ENCODE measurements around the gene APOBEC4.
"Not testable (repeated sequence)": the region's sequence is repeated elsewhere in the genome, so short reads cannot be mapped to it uniquely, and the experiment has no call there.

DNA sequence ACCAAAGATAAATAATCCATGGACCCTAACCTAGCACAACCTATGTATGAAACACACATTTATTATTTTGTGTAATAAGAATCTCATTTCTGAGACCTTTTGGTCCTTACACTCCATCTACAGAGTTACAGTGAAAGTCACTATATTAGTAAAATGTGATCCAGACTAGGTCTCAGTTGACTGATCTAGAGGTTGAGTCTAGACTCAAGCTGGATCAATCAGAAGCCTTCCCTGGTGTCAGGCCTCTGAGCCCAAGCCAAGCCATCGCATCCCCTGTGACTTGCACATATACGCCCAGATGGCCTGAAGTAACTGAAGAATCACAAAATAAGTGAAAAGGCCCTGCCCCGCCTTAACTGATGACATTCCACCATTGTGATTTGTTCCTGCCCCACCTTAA, 40.1 kb downstream of the APOBEC4 start:
- TF ChIP-seq, protein P1, sequence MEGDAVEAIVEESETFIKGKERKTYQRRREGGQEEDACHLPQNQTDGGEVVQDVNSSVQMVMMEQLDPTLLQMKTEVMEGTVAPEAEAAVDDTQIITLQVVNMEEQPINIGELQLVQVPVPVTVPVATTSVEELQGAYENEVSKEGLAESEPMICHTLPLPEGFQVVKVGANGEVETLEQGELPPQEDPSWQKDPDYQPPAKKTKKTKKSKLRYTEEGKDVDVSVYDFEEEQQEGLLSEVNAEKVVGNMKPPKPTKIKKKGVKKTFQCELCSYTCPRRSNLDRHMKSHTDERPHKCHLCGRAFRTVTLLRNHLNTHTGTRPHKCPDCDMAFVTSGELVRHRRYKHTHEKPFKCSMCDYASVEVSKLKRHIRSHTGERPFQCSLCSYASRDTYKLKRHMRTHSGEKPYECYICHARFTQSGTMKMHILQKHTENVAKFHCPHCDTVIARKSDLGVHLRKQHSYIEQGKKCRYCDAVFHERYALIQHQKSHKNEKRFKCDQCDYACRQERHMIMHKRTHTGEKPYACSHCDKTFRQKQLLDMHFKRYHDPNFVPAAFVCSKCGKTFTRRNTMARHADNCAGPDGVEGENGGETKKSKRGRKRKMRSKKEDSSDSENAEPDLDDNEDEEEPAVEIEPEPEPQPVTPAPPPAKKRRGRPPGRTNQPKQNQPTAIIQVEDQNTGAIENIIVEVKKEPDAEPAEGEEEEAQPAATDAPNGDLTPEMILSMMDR (IDR thresholded peaks at IDR 0.05) = not testable (repeated sequence)
- TF ChIP-seq RAD21 (IDR thresholded peaks at IDR 0.05; ENCODE audit: low read length); EP300 (IDR thresholded peaks at IDR 0.05; ENCODE audit: borderline replicate concordance in 1 of 2, low read depth in 1 of 2, low read length in 1 of 2); YY1 (IDR thresholded peaks at IDR 0.05; ENCODE audit: low read depth); MAX (IDR thresholded peaks at IDR 0.05; ENCODE audit: low read depth); JUND (IDR thresholded peaks at IDR 0.05); TAF1 (IDR thresholded peaks at IDR 0.05; ENCODE audit: borderline replicate concordance, low read depth, low read length); IRF3 (IDR thresholded peaks at IDR 0.05; ENCODE audit: low read depth, low read length): not testable (repeated sequence)
- TF ChIP-seq, protein P2, sequence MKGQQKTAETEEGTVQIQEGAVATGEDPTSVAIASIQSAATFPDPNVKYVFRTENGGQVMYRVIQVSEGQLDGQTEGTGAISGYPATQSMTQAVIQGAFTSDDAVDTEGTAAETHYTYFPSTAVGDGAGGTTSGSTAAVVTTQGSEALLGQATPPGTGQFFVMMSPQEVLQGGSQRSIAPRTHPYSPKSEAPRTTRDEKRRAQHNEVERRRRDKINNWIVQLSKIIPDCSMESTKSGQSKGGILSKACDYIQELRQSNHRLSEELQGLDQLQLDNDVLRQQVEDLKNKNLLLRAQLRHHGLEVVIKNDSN (IDR thresholded peaks at IDR 0.05; ENCODE audit: borderline replicate concordance, low read depth) = not testable (repeated sequence)
- TF ChIP-seq, protein P3, sequence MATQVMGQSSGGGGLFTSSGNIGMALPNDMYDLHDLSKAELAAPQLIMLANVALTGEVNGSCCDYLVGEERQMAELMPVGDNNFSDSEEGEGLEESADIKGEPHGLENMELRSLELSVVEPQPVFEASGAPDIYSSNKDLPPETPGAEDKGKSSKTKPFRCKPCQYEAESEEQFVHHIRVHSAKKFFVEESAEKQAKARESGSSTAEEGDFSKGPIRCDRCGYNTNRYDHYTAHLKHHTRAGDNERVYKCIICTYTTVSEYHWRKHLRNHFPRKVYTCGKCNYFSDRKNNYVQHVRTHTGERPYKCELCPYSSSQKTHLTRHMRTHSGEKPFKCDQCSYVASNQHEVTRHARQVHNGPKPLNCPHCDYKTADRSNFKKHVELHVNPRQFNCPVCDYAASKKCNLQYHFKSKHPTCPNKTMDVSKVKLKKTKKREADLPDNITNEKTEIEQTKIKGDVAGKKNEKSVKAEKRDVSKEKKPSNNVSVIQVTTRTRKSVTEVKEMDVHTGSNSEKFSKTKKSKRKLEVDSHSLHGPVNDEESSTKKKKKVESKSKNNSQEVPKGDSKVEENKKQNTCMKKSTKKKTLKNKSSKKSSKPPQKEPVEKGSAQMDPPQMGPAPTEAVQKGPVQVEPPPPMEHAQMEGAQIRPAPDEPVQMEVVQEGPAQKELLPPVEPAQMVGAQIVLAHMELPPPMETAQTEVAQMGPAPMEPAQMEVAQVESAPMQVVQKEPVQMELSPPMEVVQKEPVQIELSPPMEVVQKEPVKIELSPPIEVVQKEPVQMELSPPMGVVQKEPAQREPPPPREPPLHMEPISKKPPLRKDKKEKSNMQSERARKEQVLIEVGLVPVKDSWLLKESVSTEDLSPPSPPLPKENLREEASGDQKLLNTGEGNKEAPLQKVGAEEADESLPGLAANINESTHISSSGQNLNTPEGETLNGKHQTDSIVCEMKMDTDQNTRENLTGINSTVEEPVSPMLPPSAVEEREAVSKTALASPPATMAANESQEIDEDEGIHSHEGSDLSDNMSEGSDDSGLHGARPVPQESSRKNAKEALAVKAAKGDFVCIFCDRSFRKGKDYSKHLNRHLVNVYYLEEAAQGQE (IDR thresholded peaks at IDR 0.05; ENCODE audit: low read depth, low read length) = not testable (repeated sequence)

Data from SK-N-SH (cell line).